GM18868 (cell line): ENCODE measurements around the gene FYTTD1.
"Not testable (repeated sequence)": the region's sequence is repeated elsewhere in the genome, so short reads cannot be mapped to it uniquely, and the experiment has no call there.

ENCODE experiments used
- ATAC-seq: cut with Tn5 transposase; IDR thresholded peaks from one replicate; pipeline ENCODE4 v1.9.1; 2021; ENCODE audit warnings: mild to moderate bottlenecking, moderate library complexity; ENCODE audit not compliant: unreplicated experiment

Gene FYTTD1

GRCh38 chr3:197749601-197750395, at the start of gene FYTTD1:
Gene FYTTD1 (plus strand): TSS chr3:197749883. CDS start chr3:197749972, 89 bp downstream.
- ATAC-seq, result peak; percentile 81

- ATAC-seq, result no peak
These were observed 49.6 kb upstream of the FYTTD1 start for GRCh38 chr3:197700095-197700494.

- no peak for ATAC-seq
These were observed 47.8 kb upstream of the FYTTD1 start for GRCh38 chr3:197701841-197702240.

- no peak for ATAC-seq
These were observed 43.0 kb upstream of the FYTTD1 start for GRCh38 chr3:197706658-197707057.

- no peak for ATAC-seq
These were observed 40.5 kb upstream of the FYTTD1 start for GRCh38 chr3:197709135-197709534.

GRCh38 chr3:197710965-197711364, 38.7 kb upstream of the FYTTD1 start:
- not testable (repeated sequence) for ATAC-seq

GRCh38 chr3:197711973-197712707, 37.5 kb upstream of the FYTTD1 start:
- ATAC-seq, result peak; percentile 89

- peak; percentile 4 for ATAC-seq
These were observed 36.2 kb upstream of the FYTTD1 start for GRCh38 chr3:197713477-197713822.

GRCh38 chr3:197714251-197714650, 35.4 kb upstream of the FYTTD1 start:
- ATAC-seq, result no peak

- ATAC-seq, result no peak
These were observed 30.8 kb upstream of the FYTTD1 start for GRCh38 chr3:197718891-197719290.

GRCh38 chr3:197720694-197721093, 29.0 kb upstream of the FYTTD1 start:
- ATAC-seq, result no peak

GRCh38 chr3:197722734-197723133, 26.9 kb upstream of the FYTTD1 start:
- no peak for ATAC-seq

GRCh38 chr3:197727878-197728277, 21.8 kb upstream of the FYTTD1 start:
- not testable (repeated sequence) for ATAC-seq

GRCh38 chr3:197728487-197728886, 21.2 kb upstream of the FYTTD1 start:
- ATAC-seq, result no peak

GRCh38 chr3:197730200-197730599, 19.5 kb upstream of the FYTTD1 start:
- ATAC-seq, result no peak

GRCh38 chr3:197730770-197731169, 18.9 kb upstream of the FYTTD1 start:
- not testable (repeated sequence) for ATAC-seq

GRCh38 chr3:197731483-197731882, 18.2 kb upstream of the FYTTD1 start:
- ATAC-seq, result not testable (repeated sequence)

- no peak for ATAC-seq
These were observed 16.6 kb upstream of the FYTTD1 start for GRCh38 chr3:197733042-197733441.

- peak; percentile 39 for ATAC-seq
These were observed 14.9 kb upstream of the FYTTD1 start for GRCh38 chr3:197734667-197735318.

- ATAC-seq, result no peak
These were observed 13.6 kb upstream of the FYTTD1 start for GRCh38 chr3:197736010-197736490.

GRCh38 chr3:197736491-197737318, 13.0 kb upstream of the FYTTD1 start, which contains the start of gene RUBCN:
Gene RUBCN (minus strand): TSS chr3:197736904. CDS start chr3:197736719, 185 bp downstream.
- peak; percentile 78 for ATAC-seq
